ENCODE data around the gene HIF3A. TPM values are rescaled to one million over a fixed set of nuclear protein-coding genes. Genes with fewer than 3 reads are reported as not detected.

The HIF3A gene
- total RNA-seq, 1 experiment from 2014 or later: 31.9 TPM

DNA sequence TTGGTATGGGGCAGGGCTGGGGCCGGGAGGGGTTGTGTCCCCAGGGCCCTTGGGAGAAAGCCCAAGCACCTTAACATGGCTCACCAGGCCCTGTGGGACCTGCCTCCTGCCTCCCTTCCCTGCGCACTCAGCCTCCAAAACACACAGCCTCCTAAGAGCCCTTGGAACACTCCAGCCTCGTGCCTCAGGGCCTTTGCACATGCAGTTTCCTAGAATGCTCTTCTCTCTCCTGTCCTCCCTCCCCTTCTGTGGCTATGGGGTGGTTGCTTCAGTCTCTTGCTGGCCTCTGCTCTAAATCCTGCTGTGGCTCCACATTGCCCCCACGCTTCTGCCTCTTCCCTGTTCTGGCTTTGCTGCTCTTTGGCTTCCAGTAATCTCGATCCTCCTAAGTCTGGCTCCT is 23.7 kb downstream of the HIF3A start:
- Histone ChIP-seq H2BK15ac (ENCODE audit: low read depth, low read length) (no peak overlapping the region), H3K23me2 (ENCODE audit: insufficient read length, low read depth, low read length, poor library complexity, severe bottlenecking) (no peaks in the 10 kb centered on the region), H3K18ac (ENCODE audit: insufficient read length, low read depth, low read length) (no peak overlapping the region), H4K5ac (ENCODE audit: insufficient read length, low read depth, low read length) (no peak overlapping the region), H3K27me3 (ENCODE audit: insufficient read depth, low read length) (no peaks in the 10 kb centered on the region), H2BK12ac (ENCODE audit: insufficient read length, low read depth, low read length) (no peak overlapping the region), H2BK120ac (ENCODE audit: low read depth, low read length, poor library complexity, severe bottlenecking) (no peak overlapping the region), H2AK5ac (ENCODE audit: insufficient read length, low read length) (no peak overlapping the region), H2AFZ (ENCODE audit: low read length) (no peak overlapping the region), H3K4me1 (ENCODE audit: insufficient read depth, low read length) (no peaks in the 10 kb centered on the region), H3K79me2 (ENCODE audit: insufficient read depth, low read length) (no peaks in the 10 kb centered on the region), H3K9ac (ENCODE audit: extremely low read depth, insufficient read length, low read length) (no peak overlapping the region), H2BK5ac (ENCODE audit: insufficient read length, low read length) (no peak overlapping the region), H3K4me2 (ENCODE audit: insufficient read depth, insufficient read length, low read length) (no peak overlapping the region), H3K14ac (ENCODE audit: insufficient read depth, low read length) (no peak overlapping the region), H3K23ac (ENCODE audit: insufficient read length, low read depth, low read length) (no peak overlapping the region), H3K27ac (ENCODE audit: insufficient read length, low read depth, low read length) (no peak overlapping the region), H3T11ph (ENCODE audit: low read length) (no peak overlapping the region), H3K4ac (ENCODE audit: low read depth, low read length) (no peak overlapping the region), H3K79me1 (ENCODE audit: insufficient read depth, low read depth, low read length, poor library complexity, severe bottlenecking) (no peaks in the 10 kb centered on the region), H3K9me3 (ENCODE audit: control insufficient read depth, low read depth, low read length) (peaks cover 4% of the 10 kb centered on the region), H3K56ac (ENCODE audit: insufficient read length, low read depth, low read length) (no peak overlapping the region), H2BK20ac (ENCODE audit: low read depth, low read length, poor library complexity, severe bottlenecking) (no peak overlapping the region), H4K91ac (ENCODE audit: insufficient read length, low read depth, low read length) (no peak overlapping the region), H4K8ac (replicated peaks; ENCODE audit: insufficient read length, low read depth, low read length) (no peak overlapping the region), H4K20me1 (ENCODE audit: control insufficient read depth, insufficient read depth, insufficient read length) (no peaks in the 10 kb centered on the region)
- H3K36me3 Mint-ChIP-seq (ENCODE audit: insufficient read depth in 1 of 3, low read depth in 3 of 3): peaks cover 31 to 68% (median 61%) of the 10 kb centered on the region in 3 experiments
- no peak for DNase-seq
- no CpG with 5 or more reads among the region's 5 CpGs for WGBS (ENCODE audit: extremely low coverage, insufficient read length, low lambda C conversion rate)
- TF ChIP-seq, protein P1, sequence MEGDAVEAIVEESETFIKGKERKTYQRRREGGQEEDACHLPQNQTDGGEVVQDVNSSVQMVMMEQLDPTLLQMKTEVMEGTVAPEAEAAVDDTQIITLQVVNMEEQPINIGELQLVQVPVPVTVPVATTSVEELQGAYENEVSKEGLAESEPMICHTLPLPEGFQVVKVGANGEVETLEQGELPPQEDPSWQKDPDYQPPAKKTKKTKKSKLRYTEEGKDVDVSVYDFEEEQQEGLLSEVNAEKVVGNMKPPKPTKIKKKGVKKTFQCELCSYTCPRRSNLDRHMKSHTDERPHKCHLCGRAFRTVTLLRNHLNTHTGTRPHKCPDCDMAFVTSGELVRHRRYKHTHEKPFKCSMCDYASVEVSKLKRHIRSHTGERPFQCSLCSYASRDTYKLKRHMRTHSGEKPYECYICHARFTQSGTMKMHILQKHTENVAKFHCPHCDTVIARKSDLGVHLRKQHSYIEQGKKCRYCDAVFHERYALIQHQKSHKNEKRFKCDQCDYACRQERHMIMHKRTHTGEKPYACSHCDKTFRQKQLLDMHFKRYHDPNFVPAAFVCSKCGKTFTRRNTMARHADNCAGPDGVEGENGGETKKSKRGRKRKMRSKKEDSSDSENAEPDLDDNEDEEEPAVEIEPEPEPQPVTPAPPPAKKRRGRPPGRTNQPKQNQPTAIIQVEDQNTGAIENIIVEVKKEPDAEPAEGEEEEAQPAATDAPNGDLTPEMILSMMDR (conservative IDR thresholded peaks at IDR 0.05): no peak
- H3K27ac Mint-ChIP-seq: peak overlapping the region in 1 of 3 experiments; percentile 66; a peak in 2 of 7 replicates
- no peaks in the 10 kb centered on the region for H3K4me1 Mint-ChIP-seq
- peaks cover 3 to 6% of the 10 kb centered on the region in 2 experiments; a peak in 4 of 5 replicates for H3K9me3 Mint-ChIP-seq
- H3K27me3 Mint-ChIP-seq (ENCODE audit: low read depth): peaks cover 1% of the 10 kb centered on the region; the same call in 1 of the 2 replicates
- H3K4me3 Mint-ChIP-seq: no peak overlapping the region

All from H9 (cell line).